NCI-H82 treated with DMSO at 0.1 percent for 48 hours (cell line): ENCODE measurements around the gene SCFD2.

Source experiments
- DNase-seq: peaks from one replicate; lab custom pipeline; 2025; ENCODE audit not compliant: unreplicated experiment; lab: John Stamatoyannopoulos, UW

The SCFD2 gene

DNA sequence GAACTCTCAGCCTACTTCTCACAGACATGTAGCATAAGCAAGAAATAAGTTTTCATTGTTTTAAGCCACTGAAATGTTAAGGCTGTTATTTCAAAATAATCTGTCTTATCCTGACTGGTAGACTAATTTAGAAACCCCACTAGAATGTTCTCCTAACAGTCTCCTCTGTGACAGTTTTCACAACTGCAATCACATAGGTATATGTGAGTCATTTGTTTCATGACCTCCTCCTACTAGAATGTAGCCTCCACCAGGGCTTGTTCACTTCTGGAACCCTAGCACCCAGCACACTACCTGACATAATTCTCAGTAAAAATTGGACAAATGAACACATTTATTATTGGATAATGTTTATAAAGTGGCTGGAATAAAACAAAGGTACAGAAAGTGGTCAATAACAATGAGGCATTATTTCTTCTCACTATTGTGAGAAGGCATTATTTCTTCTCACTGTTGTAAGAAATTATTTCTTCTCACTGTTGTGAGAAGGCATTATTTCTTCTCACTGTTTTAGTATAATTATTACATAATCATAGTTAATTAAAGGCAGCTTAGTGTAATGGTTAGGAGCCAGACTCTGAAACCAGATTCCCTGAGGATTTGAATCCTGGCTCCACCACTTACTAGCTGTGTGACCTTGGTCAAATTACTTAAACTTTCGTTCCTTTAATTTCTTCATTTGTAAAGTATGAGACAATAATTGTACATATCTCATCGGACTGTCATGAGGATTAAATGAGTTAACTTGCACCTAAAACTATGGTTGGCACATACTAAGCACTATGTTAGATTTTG, 252.2 kb downstream of the SCFD2 start:
- DNase-seq = no peak

DNA sequence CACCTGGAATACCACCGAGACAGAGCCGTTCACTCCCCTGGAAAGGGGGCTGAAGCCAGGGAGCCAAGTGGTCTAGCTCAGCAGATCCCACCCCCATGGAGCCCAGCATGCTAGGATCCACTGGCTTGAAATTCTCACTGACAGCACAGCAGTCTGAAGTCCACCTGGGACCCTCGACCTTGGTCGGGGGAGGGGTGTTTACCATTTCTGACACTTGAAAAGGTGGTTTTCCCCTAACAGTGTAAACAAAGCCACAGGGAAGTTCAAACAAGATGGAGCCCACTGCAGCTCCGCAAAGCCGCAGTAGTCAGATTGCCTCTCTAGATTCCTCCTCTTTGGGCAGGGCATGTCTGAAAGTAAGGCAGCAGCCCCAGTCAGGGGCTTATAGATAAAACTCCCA, 260.5 kb downstream of the SCFD2 start:
- DNase-seq = no peak

DNA sequence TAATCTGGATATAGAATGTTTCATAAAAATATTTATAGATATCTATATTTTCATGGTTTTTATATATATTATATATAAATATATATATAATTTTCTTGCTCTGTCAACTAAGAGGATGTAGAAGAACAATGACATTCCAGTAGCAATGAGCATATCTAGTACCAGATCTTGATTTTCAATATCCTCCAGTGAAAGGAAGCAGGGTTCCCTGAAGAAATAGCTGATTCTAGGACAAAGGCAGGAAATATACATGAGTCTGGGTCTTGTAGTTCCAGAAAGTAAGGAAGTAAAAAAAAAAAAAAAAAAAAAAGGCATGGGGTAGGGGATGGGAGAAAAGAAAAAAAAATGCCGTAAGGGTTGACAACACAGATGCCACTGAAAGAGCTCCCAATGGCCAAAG, 262.4 kb downstream of the SCFD2 start:
- no peak for DNase-seq

DNA sequence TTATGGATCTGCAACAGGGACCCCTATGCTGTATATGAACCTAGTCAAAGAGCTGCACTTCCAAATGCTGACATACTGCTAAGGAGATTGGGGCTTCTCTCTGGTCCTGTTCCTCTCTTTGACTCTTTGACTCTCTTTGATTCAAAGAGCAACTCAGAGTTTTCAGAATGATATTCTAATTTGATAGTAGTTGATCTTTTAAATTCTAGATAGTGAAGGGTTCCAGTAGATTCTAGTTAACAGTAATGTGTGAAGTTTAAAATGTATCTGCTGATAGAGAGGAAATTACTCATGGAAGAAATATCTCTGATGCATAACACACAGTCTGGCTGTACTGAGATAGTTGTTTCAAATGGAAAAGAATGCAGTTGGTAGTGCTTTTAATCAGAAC, 264.7 kb downstream of the SCFD2 start:
- DNase-seq = no peak

DNA sequence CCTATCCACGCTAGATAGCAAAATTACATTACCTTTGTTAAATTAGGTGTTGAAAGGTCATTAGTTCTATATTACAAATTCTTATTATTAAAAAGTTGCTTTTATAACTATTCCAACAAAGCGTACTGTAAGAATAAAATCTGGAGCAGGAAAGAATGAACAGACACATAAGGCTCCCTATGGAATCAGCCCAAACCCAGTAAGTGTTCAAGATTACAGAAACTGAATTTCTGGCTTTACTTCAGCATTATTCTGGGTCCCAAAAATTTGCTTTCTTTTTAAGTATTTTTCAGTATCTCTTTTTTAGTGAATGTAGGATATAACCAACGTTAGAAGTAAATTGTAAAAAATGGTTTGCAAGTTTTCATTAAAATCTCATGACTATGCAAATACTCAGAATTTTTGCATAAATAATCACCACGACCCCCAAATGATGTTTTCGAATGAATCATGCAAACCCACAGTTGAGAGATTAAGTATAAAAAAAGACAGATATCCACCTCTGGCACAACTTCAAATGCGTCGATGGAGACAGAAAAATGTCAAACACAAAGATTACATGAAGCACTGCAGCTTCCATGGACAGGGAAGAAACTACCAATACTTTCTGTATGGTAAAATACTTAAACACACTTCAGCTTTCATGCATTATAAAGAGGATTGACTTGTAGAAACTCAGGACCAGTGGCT, 265.2 kb downstream of the SCFD2 start:
- DNase-seq = no peak

DNA sequence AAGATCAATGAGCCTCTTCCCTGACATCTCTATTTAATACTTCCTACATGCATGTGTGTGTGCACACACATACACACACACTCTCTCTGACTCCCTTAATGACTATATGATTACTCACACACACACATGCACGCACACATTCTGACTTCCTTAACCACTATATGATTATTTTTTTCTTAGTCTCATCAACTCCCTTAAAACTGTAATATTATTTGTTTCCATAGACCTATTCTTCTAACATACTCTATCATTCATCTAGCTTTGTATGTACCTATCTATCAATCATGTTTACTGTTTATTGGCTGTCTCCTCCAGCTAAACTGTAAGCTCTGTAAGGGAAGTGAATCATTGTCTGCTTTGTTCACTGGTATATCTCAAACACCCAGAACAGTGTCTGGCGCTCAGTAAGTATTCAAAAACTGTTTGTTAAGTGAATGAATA, 267.2 kb downstream of the SCFD2 start:
- DNase-seq = no peak

DNA sequence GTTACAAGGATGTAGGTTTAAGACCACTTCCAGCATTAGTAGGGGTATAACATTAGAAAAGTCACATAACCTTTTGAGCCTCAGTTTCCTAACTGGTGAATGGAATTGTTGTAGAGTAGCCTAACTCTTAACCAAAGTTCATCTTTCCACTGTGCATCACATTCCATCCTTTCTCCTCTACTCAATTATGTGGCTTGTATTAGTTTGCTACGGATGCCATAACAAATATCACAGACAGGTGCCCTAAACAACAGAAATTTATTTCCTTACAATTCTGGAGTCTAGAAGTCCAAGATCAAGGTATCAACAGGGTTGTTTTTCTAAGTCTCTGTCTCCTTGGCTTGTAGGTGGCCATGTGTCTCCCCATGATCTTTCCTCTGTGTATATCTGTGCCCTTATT, 271.8 kb downstream of the SCFD2 start:
- DNase-seq = no peak

DNA sequence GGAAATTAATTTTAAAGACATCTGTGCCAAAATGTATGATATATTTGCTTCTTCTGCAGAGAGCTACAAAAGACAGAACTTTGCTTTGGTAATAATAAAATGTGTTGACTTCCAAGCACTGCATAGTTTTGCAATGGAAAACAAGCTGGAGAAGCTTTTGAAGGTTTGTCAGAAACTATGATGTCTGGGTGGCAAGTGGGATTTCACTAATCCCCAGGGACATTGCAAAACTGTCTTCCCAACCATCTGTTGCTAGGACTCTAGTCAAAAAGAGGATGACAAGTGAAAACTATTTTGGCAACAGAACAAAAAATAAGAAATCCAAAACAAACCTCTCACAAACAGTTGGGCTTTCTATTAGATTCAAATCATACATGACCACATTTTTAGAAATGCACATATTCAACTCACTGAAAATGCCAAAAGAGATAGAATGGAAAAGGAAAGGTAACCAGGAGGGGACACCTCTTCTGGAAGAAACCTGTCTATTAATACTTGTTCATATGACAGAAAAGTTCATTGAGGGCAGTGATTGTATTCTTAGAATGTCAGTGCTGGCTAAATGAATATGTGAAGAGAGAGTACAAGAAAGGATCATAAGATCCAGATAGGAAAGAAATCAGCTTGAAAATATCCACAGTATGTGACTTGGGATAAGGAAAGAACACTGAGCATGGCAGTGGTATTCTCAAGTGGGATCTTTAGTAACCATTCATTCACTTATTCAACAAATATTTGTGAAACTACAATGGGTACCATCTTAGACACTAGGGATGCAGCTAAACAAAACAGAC, 275.7 kb downstream of the SCFD2 start:
- DNase-seq = peak; percentile 3

DNA sequence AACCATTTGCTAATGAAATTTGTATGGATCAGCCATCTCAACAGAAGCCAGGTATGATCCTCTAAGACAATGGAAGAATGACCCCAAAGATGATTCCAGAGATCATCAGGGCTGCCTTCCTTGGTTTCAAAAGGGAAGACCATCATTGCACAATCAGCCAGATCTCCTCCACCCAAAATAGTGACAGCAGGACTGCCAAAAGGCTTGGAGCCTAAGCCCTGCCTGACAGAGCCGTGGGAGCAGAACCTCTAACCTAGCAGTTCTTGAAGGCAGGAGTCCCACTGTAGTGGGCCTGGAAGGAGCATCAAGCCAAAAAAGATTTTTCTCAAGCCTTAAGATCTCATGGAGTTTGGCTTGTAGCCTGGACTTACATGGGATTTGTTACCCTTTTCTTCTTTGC, 277.7 kb downstream of the SCFD2 start:
- DNase-seq = no peak

DNA sequence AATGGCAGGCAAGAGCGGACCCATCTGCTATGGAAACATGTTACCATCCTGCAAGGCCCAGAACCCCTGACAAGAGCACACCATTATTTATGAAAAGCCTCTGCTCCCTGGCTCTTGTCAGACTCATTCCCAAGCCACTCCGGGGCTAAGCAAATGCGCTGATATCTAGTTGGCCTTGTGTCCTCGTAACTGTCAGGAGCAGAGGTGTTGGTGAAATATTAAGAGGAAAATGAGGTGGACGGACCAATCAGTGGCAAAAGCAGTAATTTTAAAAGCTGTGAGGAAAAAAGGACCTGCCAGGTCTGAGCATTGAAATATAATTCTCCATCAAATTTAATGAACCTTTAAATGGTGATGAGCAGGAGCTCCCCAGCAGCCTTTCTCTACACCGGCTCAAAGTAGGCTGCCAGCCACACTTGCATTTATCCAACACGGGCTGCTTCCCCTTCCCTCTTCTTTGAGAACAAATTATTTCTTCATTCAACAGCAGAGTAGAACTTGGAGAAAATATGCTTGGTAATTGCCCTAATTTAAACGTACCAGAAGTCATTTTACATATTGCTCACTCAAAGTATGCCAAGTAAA, 289.4 kb downstream of the SCFD2 start:
- no peak for DNase-seq

DNA sequence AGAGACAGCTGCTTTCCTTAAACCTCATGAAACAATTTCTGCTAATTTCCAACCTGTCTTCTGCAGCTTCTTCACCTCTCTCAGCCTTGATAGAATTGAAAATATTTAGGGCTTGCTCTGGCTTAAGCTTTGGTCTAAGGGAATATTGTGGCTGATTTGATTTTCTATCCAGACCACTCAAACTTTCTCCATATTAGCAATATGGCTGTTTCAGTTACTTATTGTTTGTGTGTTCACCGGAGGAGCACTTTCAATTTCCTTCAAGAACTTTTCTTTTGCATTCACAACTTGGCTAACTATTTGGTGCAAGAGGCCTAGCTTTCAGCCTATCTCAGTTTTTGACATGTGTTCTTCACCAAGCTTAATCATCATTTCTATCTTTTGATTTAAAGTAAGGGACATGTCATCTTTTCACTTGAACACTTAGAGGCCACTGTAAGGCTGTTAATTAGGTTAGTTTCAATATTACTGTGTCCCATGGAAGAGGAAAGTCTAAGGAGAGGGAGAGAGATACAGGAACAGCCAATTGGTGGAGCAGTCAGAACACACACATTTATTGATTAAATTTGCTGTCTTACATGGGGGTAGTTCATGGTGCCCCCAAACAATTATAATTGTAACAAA, 290.6 kb downstream of the SCFD2 start:
- no peak for DNase-seq

DNA sequence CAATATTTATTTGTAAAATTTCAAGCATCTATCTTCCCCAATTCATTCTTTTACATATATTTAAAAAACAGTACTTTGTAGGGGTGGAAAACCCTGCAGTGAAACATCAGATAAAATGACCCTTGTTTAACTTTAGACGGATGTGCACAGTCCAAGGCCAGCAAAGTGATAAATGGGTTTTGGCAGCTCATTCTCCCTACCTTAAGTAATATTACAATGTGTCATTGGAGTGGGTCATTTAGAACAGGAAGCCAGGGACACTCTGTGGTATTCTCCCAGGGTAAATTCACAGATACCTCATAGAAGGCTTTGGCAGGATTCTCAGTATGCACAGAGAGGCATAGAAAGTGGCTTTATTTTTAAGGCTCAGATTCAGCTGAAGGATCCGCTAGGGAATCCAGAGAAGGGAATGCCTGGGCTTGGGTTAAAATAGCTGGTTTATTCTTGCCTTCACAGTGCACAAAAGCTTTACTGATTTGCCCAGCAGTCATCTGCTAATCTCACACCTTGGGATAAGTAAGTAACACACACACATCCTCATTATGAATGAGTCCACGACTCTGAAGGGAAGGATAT, 297.0 kb downstream of the SCFD2 start:
- DNase-seq = no peak

DNA sequence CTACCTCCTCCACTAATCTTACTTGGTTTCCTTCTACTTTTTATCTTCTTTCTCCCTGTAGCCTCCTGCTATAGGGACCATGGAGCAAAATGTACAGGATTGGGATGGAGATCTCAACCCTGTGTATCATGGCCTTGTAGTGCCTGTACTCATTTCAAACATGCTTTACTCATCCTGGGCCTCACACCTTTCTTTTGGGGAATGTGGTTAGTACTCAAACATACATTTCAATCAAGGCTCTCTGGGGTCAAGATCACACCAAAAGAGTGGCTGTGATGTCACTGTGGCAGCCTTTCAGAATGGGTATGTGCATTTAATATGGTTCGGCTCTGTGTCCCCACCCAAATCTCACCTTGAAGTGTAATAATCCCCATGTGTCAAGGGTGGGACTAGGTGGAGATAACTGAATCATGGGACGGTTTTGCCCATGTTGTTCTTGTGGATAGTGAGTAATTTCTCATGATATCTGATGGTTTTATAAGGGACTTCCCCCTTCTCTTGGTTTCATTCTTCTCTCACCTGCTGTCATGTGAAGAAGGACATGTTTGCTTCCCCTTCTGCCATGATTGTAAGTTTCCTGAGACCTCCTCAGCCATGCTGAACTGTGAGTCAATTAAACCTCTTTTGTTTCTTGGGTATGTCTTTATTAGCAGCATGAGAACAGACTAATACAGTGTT, 298.6 kb downstream of the SCFD2 start:
- no peak for DNase-seq

DNA sequence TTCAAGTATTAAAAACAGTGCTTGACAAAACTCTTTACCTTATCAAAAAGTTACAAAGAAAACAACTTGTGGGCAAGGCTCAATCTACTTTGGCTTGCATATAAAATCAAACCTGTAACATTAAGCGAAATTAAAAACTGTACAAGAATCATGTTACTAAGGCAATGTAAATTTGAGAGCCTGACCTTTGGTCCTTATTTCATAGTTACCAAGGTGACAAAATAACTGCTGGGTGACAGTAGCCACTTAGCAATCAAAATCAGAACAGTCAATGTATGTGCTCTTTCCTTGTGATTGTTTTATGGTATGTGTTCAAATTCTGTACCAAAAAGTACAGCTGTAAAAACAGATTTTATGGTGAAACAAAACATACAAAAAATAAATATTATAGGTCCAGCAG, 299.7 kb downstream of the SCFD2 start:
- no peak for DNase-seq

DNA sequence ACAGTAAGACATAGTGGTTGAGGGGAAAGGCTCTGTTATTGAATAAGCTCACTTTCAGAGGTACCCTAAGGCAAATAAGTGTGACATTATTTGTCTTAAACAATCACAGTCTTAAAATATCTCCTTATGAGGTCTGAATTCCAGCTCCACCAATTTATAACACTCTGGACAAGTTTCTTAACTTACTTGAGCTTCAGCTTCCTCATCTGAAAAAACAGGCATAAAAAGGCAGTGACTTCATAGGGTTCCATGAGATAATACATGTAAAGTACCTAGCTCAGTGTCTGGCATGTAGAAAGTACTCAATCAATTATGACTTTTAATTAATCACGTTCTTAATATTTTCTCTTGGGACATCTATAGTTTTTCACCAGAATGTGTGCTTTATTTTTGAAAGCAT, 301.3 kb downstream of the SCFD2 start:
- DNase-seq = no peak

DNA sequence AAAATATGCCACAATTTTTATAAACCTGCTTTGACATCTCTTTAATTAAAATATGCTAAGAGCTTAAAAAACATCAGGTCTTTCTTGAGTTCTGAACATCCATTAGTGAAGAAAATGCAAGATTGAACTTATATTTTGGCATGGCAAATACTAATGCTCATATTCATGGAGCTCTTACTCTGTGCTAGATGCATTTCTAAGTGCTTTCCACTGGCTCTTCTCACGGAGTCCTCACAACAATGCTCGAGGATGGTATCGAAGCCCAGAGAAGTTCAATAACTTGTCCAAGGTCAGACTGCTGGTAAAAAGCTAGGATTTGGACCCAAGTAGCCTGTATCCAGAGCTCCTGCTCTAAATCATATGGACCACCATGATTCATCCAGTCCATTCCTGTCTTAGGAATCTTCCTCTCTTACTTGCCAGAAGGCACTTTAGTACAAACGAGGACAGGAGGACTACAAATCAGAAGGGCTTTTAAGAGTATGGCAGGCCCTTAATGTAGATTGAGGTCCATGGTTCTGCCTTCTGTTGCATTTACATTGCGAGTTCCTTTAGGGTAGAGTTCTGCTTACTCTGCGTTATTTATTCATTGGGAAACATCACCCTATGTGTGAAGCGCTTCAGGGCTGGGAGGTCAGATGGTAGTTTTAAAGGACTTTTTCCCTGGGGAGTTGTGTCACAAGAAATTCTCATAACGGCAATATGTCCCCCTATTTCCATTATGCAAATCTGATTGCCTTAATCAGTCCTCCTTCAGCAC, 304.6 kb downstream of the SCFD2 start:
- no peak for DNase-seq

DNA sequence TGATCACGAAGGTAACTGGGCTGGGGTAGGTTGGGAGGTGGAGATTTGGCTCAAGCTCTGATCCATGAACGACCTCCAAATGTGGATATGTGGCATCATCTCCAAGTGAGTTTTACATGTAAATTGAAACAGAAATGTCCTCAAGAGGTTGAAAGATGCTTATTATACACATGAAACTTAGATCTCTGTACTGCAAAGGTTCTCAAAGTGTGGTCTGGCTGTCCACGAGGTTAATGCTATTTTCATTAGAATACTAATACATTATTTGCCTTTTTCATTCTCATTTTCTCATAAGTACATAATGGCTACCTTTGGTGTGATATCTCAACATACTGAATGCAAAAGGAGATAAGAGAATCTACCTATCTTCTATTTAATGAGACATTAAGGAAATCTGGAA, 305.6 kb downstream of the SCFD2 start:
- no peak for DNase-seq

DNA sequence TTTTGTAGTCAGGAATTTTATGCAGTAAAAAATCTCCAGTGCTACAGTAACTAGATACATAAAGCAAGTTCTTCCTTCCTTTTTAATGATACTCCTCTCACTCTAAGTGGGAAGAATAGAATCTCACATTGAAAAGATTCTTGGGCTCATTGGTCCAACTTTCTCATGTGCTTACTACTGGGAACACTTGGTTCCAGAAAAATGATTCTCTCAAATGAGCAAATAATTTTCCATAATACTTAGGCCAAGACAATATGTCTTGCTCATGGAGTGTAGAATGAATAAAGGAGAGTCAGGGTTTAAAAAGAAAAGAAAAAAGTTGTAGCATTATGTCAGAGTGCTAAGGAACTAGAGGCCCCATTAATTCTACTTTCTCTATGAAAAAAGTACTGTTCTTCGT, 306.0 kb downstream of the SCFD2 start:
- DNase-seq = no peak

DNA sequence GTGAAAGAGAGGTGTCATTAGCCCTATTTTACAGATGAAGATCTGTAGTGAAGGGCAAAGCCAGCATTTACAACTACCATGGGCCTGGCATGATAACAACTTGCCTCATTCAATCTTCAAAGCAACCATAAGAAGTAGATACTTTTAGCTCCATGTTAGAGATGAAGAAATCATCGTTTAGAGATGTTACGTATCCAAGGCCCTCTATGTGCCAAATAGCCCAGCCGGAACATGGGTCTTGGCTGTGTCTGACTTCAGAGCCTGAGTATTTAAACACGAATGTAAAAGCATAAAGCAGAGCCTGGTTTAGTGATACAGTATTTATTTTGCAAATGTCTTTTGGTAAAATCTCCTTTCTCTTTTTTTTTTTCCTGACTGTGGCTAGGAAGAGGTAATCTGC, 306.6 kb downstream of the SCFD2 start:
- DNase-seq = no peak
